Fibroblast of peridontal ligament (primary cell): ENCODE results near the gene SLC2A1.
"Not testable (repeated sequence)": the region's sequence is repeated elsewhere in the genome, so short reads cannot be mapped to it uniquely, and the experiment has no call there.

ENCODE experiments used
- DNase-seq: peaks from one replicate; pipeline ENCODE4 v3.0.0-alpha.2; 2010; ENCODE audit errors: extremely low read depth

Gene SLC2A1

DNA sequence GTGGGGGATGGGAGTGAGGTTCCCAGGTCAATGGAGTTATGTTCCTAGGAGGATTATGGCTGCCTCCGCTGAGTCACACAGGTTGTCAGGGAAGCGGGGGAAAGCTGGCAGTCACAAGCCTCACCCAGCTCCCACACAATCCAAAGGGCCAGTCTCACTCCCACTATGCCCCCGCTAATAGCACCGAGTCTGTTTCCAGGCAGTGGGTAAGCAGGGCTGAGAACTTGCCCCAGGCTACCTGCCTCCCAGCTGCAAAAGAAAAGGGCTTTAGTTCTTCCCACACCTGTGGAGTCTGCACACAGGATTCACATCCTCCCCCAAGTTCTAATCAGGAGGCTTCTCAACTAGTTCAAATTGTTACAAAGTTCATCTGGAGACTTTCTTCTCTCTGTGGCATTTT is 58.7 kb downstream of the SLC2A1 start:
- not testable (repeated sequence) for DNase-seq

DNA sequence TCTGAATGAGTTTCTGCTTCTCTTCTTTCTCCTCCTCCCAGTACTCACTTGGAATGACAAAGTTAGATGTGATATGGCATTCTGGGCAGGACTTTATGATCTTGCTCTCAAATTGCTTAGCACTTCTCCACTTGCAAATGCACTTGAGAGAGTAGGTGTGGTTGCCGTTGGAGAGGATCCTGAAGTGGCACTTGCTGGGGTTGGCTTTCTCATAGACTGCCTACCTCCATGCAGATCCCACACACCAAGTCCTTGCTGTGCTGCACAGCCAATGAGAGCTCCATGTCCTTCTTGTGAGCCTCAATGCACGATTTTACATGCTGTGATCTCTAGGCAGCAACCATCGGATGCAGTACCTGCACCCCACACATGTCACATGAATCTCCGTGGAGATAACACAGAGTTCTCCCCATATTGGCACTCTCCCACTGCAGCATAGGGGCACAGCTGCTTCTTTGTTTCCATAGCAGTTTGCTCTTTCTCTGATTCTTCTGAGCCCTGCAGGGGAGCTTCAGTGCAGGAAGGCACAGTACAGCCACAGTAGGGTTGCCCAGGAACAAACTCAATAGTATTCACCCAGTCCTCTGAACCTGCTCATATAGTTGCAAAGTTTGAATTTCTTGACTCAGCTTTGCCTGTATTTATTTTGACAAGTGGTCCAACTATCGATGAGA is 67.1 kb downstream of the SLC2A1 start:
- no peak for DNase-seq

DNA sequence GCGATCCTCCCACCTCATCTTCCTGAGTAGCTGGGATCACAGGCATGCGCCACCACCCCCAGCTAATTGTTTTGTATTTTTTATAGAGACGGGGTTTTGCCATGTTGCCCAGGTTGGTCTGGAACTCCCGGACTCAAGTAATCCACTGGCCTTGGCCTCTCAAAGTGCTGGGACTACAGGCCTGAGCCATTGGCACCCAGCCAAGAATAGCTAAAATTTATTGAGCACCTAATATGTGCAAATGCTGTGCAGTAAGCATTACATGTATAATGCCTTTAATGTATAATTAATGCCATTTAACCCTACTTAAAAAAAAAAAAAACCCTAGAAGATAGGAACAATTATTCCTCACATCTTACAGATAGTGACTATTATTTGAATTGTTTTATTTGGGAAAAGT is 69.4 kb downstream of the SLC2A1 start:
- DNase-seq, result no peak

DNA sequence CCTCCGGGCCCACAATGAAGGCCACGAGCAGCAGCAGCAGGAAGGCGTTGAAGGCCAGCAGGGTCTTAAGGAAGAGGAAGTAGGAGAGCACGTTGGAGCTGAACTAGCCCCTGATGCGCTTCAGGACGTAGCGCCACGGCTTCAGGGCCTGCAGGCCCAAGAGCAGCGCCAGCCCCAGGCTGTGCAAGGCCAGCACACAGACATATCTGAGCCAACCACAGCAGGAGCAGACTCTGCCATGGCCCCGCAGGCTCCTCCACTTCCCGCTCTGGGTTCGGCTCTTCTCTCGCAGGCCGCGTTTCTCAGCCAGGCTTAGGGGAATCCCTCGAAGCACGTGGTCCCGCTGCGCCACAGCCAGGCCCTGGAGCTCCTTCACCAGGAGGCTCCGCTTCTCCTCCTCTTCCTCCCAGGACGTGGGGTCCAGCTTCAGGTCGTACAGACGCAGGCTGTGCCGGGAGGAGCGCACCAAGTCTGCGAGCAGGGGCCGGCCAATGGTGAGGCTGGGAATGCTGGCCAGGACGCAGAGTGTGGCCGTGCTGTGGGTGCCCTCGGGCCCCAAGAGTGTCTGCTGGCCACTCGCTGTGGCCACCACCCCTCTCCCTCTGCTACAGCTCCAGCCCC is 70.5 kb downstream of the SLC2A1 start:
- DNase-seq, result no peak

DNA sequence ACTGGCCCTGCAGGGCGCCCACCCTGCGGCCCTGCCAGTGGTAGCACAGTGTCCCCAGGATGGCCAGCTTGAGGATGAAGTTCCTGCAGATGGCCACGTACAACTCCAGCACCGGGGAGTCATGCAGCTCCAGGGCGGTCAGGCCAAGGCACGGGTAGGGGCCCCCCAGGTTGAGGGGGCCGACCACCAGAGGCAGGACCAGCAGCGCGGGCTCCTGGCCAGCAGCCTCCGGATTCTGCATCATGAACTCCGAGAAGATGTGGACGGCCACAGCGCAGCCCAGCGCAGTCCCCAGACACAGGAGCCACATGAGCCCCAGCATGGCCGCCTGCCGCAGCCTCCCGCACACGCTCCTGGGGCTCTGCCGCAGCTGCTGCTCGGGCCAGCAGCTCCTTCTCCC is 71.3 kb downstream of the SLC2A1 start:
- DNase-seq, result no peak

DNA sequence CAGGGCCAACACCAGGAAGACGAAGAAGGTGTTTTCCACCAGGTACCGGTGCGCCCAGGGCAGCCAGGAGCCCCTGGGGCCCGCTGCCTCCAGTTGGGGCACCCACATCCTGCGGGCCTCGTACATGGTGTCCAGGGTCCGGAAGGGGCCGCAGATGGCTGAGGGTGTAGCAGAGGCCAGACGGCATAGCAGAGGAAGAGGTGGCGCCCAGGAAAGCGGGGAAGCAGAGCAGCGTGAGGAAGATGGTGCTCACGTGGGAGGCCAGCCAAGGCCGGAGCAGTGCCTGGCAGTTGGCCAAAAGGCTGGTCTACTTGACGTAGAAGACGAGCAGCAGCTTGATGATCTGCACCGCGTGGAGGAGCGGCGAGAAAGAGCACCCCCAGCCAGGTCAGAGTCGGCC is 71.9 kb downstream of the SLC2A1 start:
- DNase-seq, result no peak

DNA sequence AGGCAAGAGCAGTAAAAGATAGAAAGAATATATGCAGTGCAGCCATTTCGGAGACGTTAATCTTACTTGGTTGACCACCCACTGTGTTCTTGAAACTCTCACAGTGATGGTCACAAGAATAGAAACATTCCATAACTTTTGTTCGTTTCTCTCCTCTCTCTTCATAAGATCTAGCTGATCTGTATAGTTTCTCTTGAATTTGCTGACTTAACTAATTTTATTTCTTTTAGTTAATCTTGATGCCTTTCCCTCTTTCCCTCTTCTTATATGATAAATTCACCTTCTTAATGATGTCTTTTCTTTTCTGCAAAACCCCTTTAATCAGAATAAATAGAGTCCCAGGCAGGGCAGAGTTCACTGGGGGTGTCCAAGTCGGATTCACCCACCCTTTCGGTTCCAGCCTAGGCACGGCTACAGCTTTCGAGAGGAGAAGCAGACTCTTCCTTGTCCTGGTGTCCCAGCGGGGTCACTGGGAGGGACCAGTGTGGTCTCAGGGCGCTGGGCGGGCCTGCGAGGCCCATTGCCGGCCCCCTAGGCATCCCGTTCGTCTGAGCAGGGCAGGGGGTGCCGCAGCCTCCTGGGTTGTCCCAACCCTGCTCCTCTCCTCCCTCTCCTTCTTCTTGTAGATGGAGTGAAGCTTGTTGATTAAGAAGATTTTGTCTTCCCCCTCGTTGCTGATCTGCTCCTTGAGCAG is 72.5 kb downstream of the SLC2A1 start:
- DNase-seq, result no peak

DNA sequence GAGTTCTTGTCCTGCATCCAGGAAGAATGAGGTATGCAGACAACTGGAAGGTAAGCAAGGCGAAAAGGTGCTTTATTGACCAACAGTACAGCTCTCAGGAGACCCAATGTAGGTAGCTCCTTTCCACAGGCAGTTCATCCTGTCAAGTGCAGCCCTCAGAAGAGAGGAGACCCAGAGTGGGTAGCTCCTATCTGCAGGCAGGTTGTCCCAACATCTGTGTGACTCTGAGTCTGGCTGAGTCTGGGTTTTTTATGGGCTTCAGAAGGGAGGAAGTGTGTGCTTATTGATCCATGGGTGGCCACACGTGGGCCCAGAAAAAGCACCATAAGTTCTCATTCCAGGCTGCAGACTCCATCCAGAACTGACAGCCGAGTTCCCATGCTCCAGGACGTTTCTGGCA is 78.3 kb downstream of the SLC2A1 start:
- DNase-seq, result no peak

DNA sequence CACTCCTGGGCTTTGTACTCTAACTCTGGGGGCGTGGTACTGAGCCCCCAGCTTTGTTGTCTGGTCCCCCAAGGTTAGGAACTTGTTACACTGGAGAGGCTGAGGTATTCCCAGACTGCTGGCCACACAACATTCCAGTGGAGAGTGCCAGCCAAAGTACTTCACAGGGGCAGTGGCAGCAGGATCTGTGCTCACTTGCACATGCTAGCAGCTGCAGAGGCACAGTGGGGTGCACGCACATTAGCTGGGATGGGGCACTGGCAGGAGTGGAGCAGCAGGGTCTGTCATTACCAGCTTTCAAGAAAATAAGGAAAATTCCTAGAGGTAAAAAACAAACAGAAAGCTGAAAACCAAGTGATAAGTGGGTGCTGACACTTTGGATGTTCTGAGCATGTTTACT is 81.3 kb downstream of the SLC2A1 start:
- DNase-seq, result no peak

DNA sequence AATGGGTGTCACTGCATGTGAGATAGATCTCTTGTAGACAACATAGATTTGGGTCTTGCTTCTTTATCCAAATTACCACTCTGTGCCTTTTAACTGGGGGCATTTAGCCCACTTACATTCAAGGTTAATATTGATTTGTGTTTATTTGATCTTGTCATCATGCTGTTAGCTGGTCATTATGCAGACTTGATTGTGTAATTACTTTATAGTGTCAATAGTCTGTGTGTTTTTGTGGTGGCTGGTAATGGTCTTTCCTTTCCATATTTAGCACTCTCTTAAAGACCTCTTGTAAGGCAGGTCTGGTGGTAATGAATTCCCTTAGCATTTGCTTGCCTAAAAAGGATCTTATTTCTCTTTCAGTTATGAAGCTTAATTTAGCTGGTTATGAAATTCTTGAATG is 82.7 kb downstream of the SLC2A1 start:
- DNase-seq, result no peak
